Measurements from ENCODE around the gene CFDP1.

DNA sequence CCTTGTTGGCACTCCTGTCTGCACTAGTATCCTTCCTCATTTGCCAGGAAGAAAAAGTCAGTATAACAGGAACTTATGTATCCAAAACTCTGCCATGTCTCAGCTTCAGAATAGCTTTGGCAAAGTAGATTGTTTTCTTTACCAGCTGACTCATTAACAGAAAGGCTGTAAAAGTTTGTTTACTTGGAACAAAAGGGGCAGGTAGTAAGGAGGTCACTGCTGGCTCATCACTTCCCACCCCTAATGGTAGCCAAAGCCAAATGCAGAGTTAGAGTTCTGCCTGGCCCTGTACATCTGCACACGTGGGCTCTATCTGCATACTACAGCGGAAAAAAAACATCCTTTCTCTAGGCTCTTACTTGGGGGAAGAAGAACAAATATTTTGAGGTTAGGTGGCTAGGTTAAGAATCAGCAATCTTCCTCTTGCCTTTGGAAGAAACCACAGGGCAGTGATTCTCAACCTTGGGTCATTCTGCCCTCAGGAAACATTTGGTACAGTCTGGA lies 90.9 kb downstream of the CFDP1 start:
- TF ChIP-seq, protein P1, sequence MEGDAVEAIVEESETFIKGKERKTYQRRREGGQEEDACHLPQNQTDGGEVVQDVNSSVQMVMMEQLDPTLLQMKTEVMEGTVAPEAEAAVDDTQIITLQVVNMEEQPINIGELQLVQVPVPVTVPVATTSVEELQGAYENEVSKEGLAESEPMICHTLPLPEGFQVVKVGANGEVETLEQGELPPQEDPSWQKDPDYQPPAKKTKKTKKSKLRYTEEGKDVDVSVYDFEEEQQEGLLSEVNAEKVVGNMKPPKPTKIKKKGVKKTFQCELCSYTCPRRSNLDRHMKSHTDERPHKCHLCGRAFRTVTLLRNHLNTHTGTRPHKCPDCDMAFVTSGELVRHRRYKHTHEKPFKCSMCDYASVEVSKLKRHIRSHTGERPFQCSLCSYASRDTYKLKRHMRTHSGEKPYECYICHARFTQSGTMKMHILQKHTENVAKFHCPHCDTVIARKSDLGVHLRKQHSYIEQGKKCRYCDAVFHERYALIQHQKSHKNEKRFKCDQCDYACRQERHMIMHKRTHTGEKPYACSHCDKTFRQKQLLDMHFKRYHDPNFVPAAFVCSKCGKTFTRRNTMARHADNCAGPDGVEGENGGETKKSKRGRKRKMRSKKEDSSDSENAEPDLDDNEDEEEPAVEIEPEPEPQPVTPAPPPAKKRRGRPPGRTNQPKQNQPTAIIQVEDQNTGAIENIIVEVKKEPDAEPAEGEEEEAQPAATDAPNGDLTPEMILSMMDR (IDR thresholded peaks at IDR 0.05): no peak
- no peak for TF ChIP-seq EZH2 (IDR thresholded peaks at IDR 0.05; ENCODE audit: borderline replicate concordance, insufficient read depth, low read depth, low read length, poor library complexity, severe bottlenecking)

Data from B cell (primary cell).